Endodermal cell (in vitro differentiated cells): ENCODE data around the gene MORC1. TPM values are rescaled to one million over a fixed set of nuclear protein-coding genes. Genes with fewer than 3 reads are reported as not detected.

Experiments used
- DNase-seq: peaks from one replicate; pipeline ENCODE4 v3.0.0-alpha.2; 2017
- H3K27ac ChIP-seq: 2 replicates; pipeline ENCODE4 v1.5.1; 2013; ENCODE audit warnings: mild to moderate bottlenecking, low read depth, low read length, moderate library complexity
- H3K27me3 ChIP-seq: 2 replicates; pipeline ENCODE4 v1.6.1; 2013; ENCODE audit warnings: mild to moderate bottlenecking, low read length, moderate library complexity; ENCODE audit not compliant: insufficient read depth, control insufficient read depth, poor library complexity, severe bottlenecking
- H3K36me3 ChIP-seq: 2 replicates; pipeline ENCODE4 v1.7.0; 2013; ENCODE audit warnings: mild to moderate bottlenecking, low read length, moderate library complexity; ENCODE audit not compliant: control insufficient read depth, insufficient read depth
- H3K4me1 ChIP-seq: one replicate; pipeline ENCODE4 v1.7.0; 2013; ENCODE audit warnings: low read length; ENCODE audit not compliant: control insufficient read depth, insufficient read depth
- H3K4me3 ChIP-seq: 2 replicates; pipeline ENCODE4 v1.5.1; 2013; ENCODE audit warnings: mild to moderate bottlenecking, low read length, moderate library complexity
- H3K9ac ChIP-seq: 2 replicates; pipeline ENCODE4 v1.6.1; 2013; ENCODE audit warnings: mild to moderate bottlenecking, low read length, moderate library complexity; ENCODE audit not compliant: poor library complexity, severe bottlenecking; ENCODE audit errors: extremely low read depth
- H3K9me3 ChIP-seq: 2 replicates; pipeline ENCODE4 v1.6.1; 2013; ENCODE audit warnings: mild to moderate bottlenecking, low read length, moderate library complexity; ENCODE audit not compliant: control insufficient read depth
- H3K27ac Mint-ChIP-seq: 2 replicates; pipeline ENCODE4 v1.8.0; 2020; ENCODE audit warnings: mixed read lengths
- H3K27me3 Mint-ChIP-seq: 2 replicates; pipeline ENCODE4 v1.8.0; 2021; ENCODE audit warnings: mild to moderate bottlenecking, mixed read lengths; ENCODE audit not compliant: insufficient read depth
- H3K36me3 Mint-ChIP-seq: 2 replicates; pipeline ENCODE4 v1.8.0; 2020; ENCODE audit warnings: low read depth, mixed read lengths
- H3K4me1 Mint-ChIP-seq: 2 replicates; pipeline ENCODE4 v1.8.0; 2020; ENCODE audit warnings: mixed read lengths
- H3K4me3 Mint-ChIP-seq: 2 replicates; pipeline ENCODE4 v1.8.0; 2020; ENCODE audit warnings: mild to moderate bottlenecking, moderate library complexity, mixed read lengths
- H3K9me3 Mint-ChIP-seq: 2 replicates; pipeline ENCODE4 v1.8.0; 2020; ENCODE audit warnings: mild to moderate bottlenecking, mixed read lengths
- WGBS, 2 experiments: methylation state at CpG; one replicate each; pipeline versions ENCODE4 v1.1.5 to v1.1.7; 2013; ENCODE audit warnings: missing lambda C conversion rate in 2 of 2, mixed read lengths in 1 of 2; ENCODE audit not compliant: insufficient coverage in 1 of 2, insufficient read length in 1 of 2; 5-methylcytosine and 5-hydroxymethylcytosine counted together
- total RNA-seq, 2 donors: library from RNA; stranded (reverse); fragmentation: NEBNext Ultra II Directional in 1 of 2; extraction: Animal tissue kit (Norgen Biotek cat#: 25700) in 1 of 2; gene quantifications; 2 replicates in 1 of 2; 3 replicates in 1 of 2; pipeline ENCODE4 v1.2.1, GENCODE V29; 2021
- TF ChIP-seq, protein P1 (sequence below): fragments of 200-600 bp; sonication (generic); conservative IDR thresholded peaks from 2 replicates; pipeline ENCODE4 v1.5.0; 2021; ENCODE audit warnings: antibody characterized with exemption, mild to moderate bottlenecking

The MORC1 gene
- total RNA-seq, 2 donors from 2014 or later = not detected

DNA sequence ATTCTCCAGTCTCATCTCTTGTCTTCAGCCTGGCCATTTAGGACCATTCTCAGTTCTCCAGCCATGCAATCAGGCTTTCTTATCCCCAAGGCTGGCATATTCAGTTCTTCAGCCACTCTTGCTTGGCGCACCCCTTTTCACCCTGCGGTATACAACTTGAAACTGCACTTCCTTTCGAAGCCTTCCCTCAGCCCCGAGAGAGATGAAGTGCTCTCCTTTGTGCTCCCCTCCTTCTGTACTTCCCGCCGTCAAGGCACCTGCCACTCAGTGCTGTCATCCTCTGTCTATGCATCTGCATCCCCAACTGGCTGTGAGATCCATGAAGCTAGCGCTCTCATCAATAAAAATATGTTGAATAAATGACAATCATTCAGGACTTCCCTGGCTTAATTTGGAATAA, 45.7 kb downstream of the MORC1 start:
- no peaks in the 10 kb centered on the region for H3K36me3 Mint-ChIP-seq
- H3K9me3 Mint-ChIP-seq = peaks cover 3% of the 10 kb centered on the region
- DNase-seq = no peak
- Histone ChIP-seq H3K27ac (no peak overlapping the region), H3K4me3 (no peak overlapping the region), H3K4me1 (no peaks in the 10 kb centered on the region), H3K9ac (no peak overlapping the region), H3K27me3 (no peaks in the 10 kb centered on the region), H3K36me3 (no peaks in the 10 kb centered on the region), H3K9me3 (no peaks in the 10 kb centered on the region)
- no peak overlapping the region for H3K27ac Mint-ChIP-seq
- H3K27me3 Mint-ChIP-seq = no peaks in the 10 kb centered on the region
- 84 to 97% methylated on average over 7 of the region's 7 CpGs for WGBS, 2 experiments
- no peak overlapping the region for H3K4me3 Mint-ChIP-seq
- H3K4me1 Mint-ChIP-seq = no peaks in the 10 kb centered on the region
- TF ChIP-seq, protein P1, sequence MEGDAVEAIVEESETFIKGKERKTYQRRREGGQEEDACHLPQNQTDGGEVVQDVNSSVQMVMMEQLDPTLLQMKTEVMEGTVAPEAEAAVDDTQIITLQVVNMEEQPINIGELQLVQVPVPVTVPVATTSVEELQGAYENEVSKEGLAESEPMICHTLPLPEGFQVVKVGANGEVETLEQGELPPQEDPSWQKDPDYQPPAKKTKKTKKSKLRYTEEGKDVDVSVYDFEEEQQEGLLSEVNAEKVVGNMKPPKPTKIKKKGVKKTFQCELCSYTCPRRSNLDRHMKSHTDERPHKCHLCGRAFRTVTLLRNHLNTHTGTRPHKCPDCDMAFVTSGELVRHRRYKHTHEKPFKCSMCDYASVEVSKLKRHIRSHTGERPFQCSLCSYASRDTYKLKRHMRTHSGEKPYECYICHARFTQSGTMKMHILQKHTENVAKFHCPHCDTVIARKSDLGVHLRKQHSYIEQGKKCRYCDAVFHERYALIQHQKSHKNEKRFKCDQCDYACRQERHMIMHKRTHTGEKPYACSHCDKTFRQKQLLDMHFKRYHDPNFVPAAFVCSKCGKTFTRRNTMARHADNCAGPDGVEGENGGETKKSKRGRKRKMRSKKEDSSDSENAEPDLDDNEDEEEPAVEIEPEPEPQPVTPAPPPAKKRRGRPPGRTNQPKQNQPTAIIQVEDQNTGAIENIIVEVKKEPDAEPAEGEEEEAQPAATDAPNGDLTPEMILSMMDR = no peak

DNA sequence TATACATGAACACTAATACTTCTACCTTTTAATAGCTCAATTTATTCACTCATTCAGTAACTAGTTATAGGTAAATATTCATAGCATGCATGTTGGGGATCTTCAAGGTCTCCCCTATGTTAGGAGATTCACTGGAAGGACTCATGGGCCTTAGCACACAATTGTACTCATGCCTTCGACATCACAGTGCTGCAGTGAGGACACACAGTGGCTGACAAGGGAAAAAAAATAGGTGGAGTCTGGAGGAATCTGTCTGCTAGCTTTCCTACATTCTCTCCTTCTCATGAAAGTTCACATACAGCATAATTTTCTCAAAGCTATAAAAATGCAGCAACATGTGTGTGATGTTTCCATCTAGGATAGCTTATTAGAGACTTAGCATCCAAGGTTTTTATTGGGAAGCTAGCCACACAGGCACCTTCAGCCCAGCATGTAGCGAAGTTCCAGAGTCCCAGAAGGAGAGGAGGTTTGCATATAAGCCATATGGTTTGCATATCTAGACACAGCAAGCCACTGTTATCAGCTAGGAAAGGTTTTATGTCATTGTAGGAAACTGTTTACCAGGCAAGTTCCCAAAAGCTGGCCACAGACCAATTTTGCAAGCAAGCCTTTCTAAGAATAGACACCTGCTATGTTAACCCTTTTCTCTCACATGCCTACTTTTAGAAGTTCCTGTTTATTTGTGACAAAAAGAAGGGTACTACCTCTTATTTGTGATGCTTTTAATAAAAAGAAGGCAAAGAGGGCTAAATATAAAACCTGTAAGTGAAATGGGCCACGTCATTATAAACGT, 46.4 kb downstream of the MORC1 start:
- Histone ChIP-seq H3K9me3 (no peaks in the 10 kb centered on the region), H3K9ac (no peak overlapping the region), H3K36me3 (no peaks in the 10 kb centered on the region), H3K4me3 (no peak overlapping the region), H3K4me1 (no peaks in the 10 kb centered on the region), H3K27ac (no peak overlapping the region), H3K27me3 (no peaks in the 10 kb centered on the region)
- WGBS, 2 experiments = 86 to 98% methylated on average over 4 of the region's 4 CpGs
- Mint-ChIP-seq H3K4me1 (no peaks in the 10 kb centered on the region), H3K27ac (no peak overlapping the region), H3K4me3 (no peak overlapping the region), H3K36me3 (no peaks in the 10 kb centered on the region), H3K9me3 (peaks cover 3% of the 10 kb centered on the region), H3K27me3 (no peaks in the 10 kb centered on the region)
- no peak for DNase-seq
- TF ChIP-seq, protein P1 = no peak

DNA sequence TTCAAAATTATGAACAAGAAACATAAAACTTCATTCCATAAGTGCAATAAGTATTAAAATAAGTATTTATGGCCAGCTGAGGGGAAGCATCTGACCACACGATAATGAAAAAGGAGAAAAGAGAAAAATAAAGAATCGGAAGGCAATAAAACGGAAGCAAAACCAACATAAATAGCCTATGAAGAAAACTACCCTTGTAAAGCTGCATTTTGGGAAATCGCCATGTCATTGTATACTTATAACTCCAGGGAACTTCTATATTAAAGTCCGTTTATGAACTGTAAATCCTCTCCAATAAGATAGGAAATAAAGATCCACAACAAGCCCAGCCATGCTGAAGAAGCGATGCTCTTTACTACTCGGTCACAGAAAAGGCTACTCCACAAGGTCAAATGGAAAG, 47.7 kb downstream of the MORC1 start:
- H3K9me3 Mint-ChIP-seq = no peaks in the 10 kb centered on the region
- H3K9me3 ChIP-seq = no peaks in the 10 kb centered on the region
- no peak overlapping the region for H3K9ac ChIP-seq
- no peak overlapping the region for H3K4me3 Mint-ChIP-seq
- H3K4me1 ChIP-seq = no peaks in the 10 kb centered on the region
- no peaks in the 10 kb centered on the region for H3K27me3 ChIP-seq
- no peaks in the 10 kb centered on the region for H3K27me3 Mint-ChIP-seq
- DNase-seq = no peak
- H3K4me3 ChIP-seq = no peak overlapping the region
- TF ChIP-seq, protein P1 = no peak
- H3K4me1 Mint-ChIP-seq = no peaks in the 10 kb centered on the region
- WGBS, 2 experiments = 96% methylated on average over 7 of the region's 7 CpGs; no CpG with 5 or more reads in 1 of the 2 experiments
- H3K36me3 ChIP-seq = no peaks in the 10 kb centered on the region
- H3K36me3 Mint-ChIP-seq = no peaks in the 10 kb centered on the region
- H3K27ac ChIP-seq = no peak overlapping the region
- H3K27ac Mint-ChIP-seq = peak overlapping the region; percentile 24
